Measurements from ENCODE around the gene SH3TC1.

Gene SH3TC1

GRCh38 chr4:8257854-8258253 lies 58.8 kb downstream of the SH3TC1 start:
- no peak overlapping the region for H3K4me2 ChIP-seq (ENCODE audit: low read length)
- no peak overlapping the region for H3K4me3 ChIP-seq (ENCODE audit: low read depth, low read length, poor library complexity, severe bottlenecking)
- no peaks in the 10 kb centered on the region for H3K4me1 ChIP-seq (ENCODE audit: insufficient read depth, low read length, severe bottlenecking)
- no peaks in the 10 kb centered on the region for H3K9me2 ChIP-seq (ENCODE audit: low read depth, low read length)
- H3K36me3 ChIP-seq (ENCODE audit: insufficient read depth, low read length) = no peaks in the 10 kb centered on the region
- no peak for TF ChIP-seq EZH2 (IDR thresholded peaks at IDR 0.05; ENCODE audit: borderline replicate concordance, low read length)
- TF ChIP-seq, protein P1, sequence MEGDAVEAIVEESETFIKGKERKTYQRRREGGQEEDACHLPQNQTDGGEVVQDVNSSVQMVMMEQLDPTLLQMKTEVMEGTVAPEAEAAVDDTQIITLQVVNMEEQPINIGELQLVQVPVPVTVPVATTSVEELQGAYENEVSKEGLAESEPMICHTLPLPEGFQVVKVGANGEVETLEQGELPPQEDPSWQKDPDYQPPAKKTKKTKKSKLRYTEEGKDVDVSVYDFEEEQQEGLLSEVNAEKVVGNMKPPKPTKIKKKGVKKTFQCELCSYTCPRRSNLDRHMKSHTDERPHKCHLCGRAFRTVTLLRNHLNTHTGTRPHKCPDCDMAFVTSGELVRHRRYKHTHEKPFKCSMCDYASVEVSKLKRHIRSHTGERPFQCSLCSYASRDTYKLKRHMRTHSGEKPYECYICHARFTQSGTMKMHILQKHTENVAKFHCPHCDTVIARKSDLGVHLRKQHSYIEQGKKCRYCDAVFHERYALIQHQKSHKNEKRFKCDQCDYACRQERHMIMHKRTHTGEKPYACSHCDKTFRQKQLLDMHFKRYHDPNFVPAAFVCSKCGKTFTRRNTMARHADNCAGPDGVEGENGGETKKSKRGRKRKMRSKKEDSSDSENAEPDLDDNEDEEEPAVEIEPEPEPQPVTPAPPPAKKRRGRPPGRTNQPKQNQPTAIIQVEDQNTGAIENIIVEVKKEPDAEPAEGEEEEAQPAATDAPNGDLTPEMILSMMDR (IDR thresholded peaks at IDR 0.05; ENCODE audit: low read length) = no peak
- no peak overlapping the region for H2AFZ ChIP-seq (ENCODE audit: low read length)
- no peaks in the 10 kb centered on the region for H3K27me3 ChIP-seq (ENCODE audit: insufficient read depth, low read length)
- no peaks in the 10 kb centered on the region for H3F3A ChIP-seq (ENCODE audit: insufficient read depth, low read length)
- no peaks in the 10 kb centered on the region for H4K20me1 ChIP-seq (ENCODE audit: insufficient read depth, low read length)
- H3K79me2 ChIP-seq (ENCODE audit: insufficient read depth, low read length) = no peaks in the 10 kb centered on the region
- no peak overlapping the region for H3K27ac ChIP-seq (ENCODE audit: low read depth, low read length, poor library complexity, severe bottlenecking)
- no peak overlapping the region for H3K9ac ChIP-seq (ENCODE audit: low read length)
- no peaks in the 10 kb centered on the region for H3K9me3 ChIP-seq (ENCODE audit: low read length)

- no peaks in the 10 kb centered on the region for H3K9me3 ChIP-seq (ENCODE audit: low read length)
- H3K27me3 ChIP-seq (ENCODE audit: insufficient read depth, low read length) = no peaks in the 10 kb centered on the region
- H3F3A ChIP-seq (ENCODE audit: insufficient read depth, low read length) = no peaks in the 10 kb centered on the region
- H3K36me3 ChIP-seq (ENCODE audit: insufficient read depth, low read length) = no peaks in the 10 kb centered on the region
- H3K79me2 ChIP-seq (ENCODE audit: insufficient read depth, low read length) = no peaks in the 10 kb centered on the region
- no peak overlapping the region for H3K4me3 ChIP-seq (ENCODE audit: low read depth, low read length, poor library complexity, severe bottlenecking)
- H3K4me2 ChIP-seq (ENCODE audit: low read length) = no peak overlapping the region
- H3K9me2 ChIP-seq (ENCODE audit: low read depth, low read length) = no peaks in the 10 kb centered on the region
- no peak for TF ChIP-seq EZH2 (IDR thresholded peaks at IDR 0.05; ENCODE audit: borderline replicate concordance, low read length)
- TF ChIP-seq, protein P1 (IDR thresholded peaks at IDR 0.05; ENCODE audit: low read length) = no peak
- no peak overlapping the region for H3K9ac ChIP-seq (ENCODE audit: low read length)
- no peak overlapping the region for H2AFZ ChIP-seq (ENCODE audit: low read length)
- H4K20me1 ChIP-seq (ENCODE audit: insufficient read depth, low read length) = no peaks in the 10 kb centered on the region
- H3K4me1 ChIP-seq (ENCODE audit: insufficient read depth, low read length, severe bottlenecking) = no peaks in the 10 kb centered on the region
- H3K27ac ChIP-seq (ENCODE audit: low read depth, low read length, poor library complexity, severe bottlenecking) = no peak overlapping the region
Measured at GRCh38 chr4:8258552-8259212, 59.6 kb downstream of the SH3TC1 start.

DNA sequence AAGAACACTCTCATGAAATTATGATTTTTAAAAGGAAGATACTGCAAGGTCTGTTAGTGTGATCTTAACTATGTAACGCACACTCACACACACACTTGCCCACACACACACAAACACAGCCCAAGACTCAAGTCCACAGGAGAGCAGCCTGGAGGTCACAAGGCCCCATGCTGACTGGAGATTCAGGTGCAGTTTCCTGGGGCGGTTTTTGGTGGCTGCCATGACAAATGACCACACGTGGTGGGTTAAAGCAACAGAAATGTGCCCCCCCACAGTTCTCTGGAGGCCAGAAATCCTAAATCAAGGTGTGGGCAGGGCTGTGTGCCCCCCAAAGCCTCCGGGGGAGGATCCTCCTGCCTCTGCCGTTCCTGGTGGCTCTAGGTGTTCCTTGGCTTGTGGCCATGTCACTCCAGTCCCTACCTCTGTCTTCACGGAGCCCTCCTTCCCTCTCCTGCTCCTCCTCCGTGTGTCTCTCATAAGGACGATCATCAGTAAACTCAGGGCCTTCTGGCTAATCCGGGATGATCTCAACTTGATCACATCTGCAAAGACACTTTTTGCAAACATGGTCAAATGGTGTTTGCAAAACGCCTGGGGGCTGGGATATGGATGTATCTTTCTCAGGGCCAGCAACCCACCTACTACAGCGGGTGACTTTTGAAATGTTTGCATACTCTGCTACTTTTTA lies 60.8 kb downstream of the SH3TC1 start:
- Histone ChIP-seq H3K27ac (ENCODE audit: low read depth, low read length, poor library complexity, severe bottlenecking) (no peak overlapping the region), H3K79me2 (ENCODE audit: insufficient read depth, low read length) (no peaks in the 10 kb centered on the region), H3K4me1 (ENCODE audit: insufficient read depth, low read length, severe bottlenecking) (no peaks in the 10 kb centered on the region), H4K20me1 (ENCODE audit: insufficient read depth, low read length) (no peaks in the 10 kb centered on the region), H2AFZ (ENCODE audit: low read length) (no peak overlapping the region), H3K4me3 (ENCODE audit: low read depth, low read length, poor library complexity, severe bottlenecking) (no peak overlapping the region), H3K9me2 (ENCODE audit: low read depth, low read length) (no peaks in the 10 kb centered on the region), H3F3A (ENCODE audit: insufficient read depth, low read length) (no peaks in the 10 kb centered on the region), H3K9ac (ENCODE audit: low read length) (no peak overlapping the region), H3K9me3 (ENCODE audit: low read length) (no peaks in the 10 kb centered on the region), H3K27me3 (ENCODE audit: insufficient read depth, low read length) (no peaks in the 10 kb centered on the region), H3K4me2 (ENCODE audit: low read length) (no peak overlapping the region), H3K36me3 (ENCODE audit: insufficient read depth, low read length) (no peaks in the 10 kb centered on the region)
- TF ChIP-seq EZH2 (IDR thresholded peaks at IDR 0.05; ENCODE audit: borderline replicate concordance, low read length) = no peak
- TF ChIP-seq, protein P1 (IDR thresholded peaks at IDR 0.05; ENCODE audit: low read length) = no peak
